ENCODE data around the gene NKAIN2.
A peak's percentile ranks its signal among the peaks of the same experiment; 100 is the strongest.
"Not testable (repeated sequence)": the region's sequence is repeated elsewhere in the genome, so short reads cannot be mapped to it uniquely, and the experiment has no call there.

Gene NKAIN2

GRCh38 chr6:124490122-124490521, 686.5 kb downstream of the NKAIN2 start:
- DNase-seq (ENCODE audit: low read depth, low spot score): no peak

GRCh38 chr6:124493259-124493658, 689.6 kb downstream of the NKAIN2 start:
- DNase-seq (ENCODE audit: low read depth, low spot score): no peak

GRCh38 chr6:124494956-124495664, 691.4 kb downstream of the NKAIN2 start:
- DNase-seq (ENCODE audit: low read depth, low spot score): no peak

GRCh38 chr6:124495665-124496190, 692.1 kb downstream of the NKAIN2 start:
- DNase-seq (ENCODE audit: low read depth, low spot score): no peak

- no peak for DNase-seq (ENCODE audit: low read depth, low spot score)
Measured at GRCh38 chr6:124496334-124496733, 692.7 kb downstream of the NKAIN2 start.

GRCh38 chr6:124512431-124512830, 708.8 kb downstream of the NKAIN2 start:
- DNase-seq (ENCODE audit: low read depth, low spot score): no peak

- DNase-seq (ENCODE audit: low read depth, low spot score): no peak
Measured at GRCh38 chr6:124517339-124517738, 713.7 kb downstream of the NKAIN2 start.

- DNase-seq (ENCODE audit: low read depth, low spot score): no peak
Measured at GRCh38 chr6:124520514-124520913, 716.8 kb downstream of the NKAIN2 start.

GRCh38 chr6:124522335-124522734, 718.7 kb downstream of the NKAIN2 start:
- no peak for DNase-seq (ENCODE audit: low read depth, low spot score)

GRCh38 chr6:124524491-124525200, 721.0 kb downstream of the NKAIN2 start:
- no peak for DNase-seq (ENCODE audit: low read depth, low spot score)

GRCh38 chr6:124530926-124531325, 727.3 kb downstream of the NKAIN2 start:
- no peak for DNase-seq (ENCODE audit: low read depth, low spot score)

GRCh38 chr6:124535299-124535698, 731.6 kb downstream of the NKAIN2 start:
- no peak for DNase-seq (ENCODE audit: low read depth, low spot score)

- no peak for DNase-seq (ENCODE audit: low read depth, low spot score)
Measured at GRCh38 chr6:124535746-124536145, 732.1 kb downstream of the NKAIN2 start.

- DNase-seq (ENCODE audit: low read depth, low spot score): no peak
Measured at GRCh38 chr6:124536157-124536841, 732.6 kb downstream of the NKAIN2 start.

GRCh38 chr6:124536842-124537191, 733.2 kb downstream of the NKAIN2 start:
- DNase-seq (ENCODE audit: low read depth, low spot score): peak; percentile 80

- DNase-seq (ENCODE audit: low read depth, low spot score): no peak
Measured at GRCh38 chr6:124539096-124539495, 735.4 kb downstream of the NKAIN2 start.

- no peak for DNase-seq (ENCODE audit: low read depth, low spot score)
Measured at GRCh38 chr6:124541573-124541972, 737.9 kb downstream of the NKAIN2 start.

- no peak for DNase-seq (ENCODE audit: low read depth, low spot score)
Measured at GRCh38 chr6:124546601-124547000, 742.9 kb downstream of the NKAIN2 start.

GRCh38 chr6:124551711-124552233, 748.1 kb downstream of the NKAIN2 start:
- no peak for DNase-seq (ENCODE audit: low read depth, low spot score)

- no peak for DNase-seq (ENCODE audit: low read depth, low spot score)
Measured at GRCh38 chr6:124557873-124558272, 754.2 kb downstream of the NKAIN2 start.

- not testable (repeated sequence) for DNase-seq (ENCODE audit: low read depth, low spot score)
Measured at GRCh38 chr6:124560078-124560477, 756.4 kb downstream of the NKAIN2 start.

- DNase-seq (ENCODE audit: low read depth, low spot score): no peak
Measured at GRCh38 chr6:124560873-124561567, 757.4 kb downstream of the NKAIN2 start.
